GM23338 (cell line): ENCODE data around the gene SEH1L. TPM values are rescaled to one million over a fixed set of nuclear protein-coding genes. Genes with fewer than 3 reads are reported as not detected.

Experiments used
- ATAC-seq: fragments of 200-7000 bp; cut with Tn5 transposase; 3 replicates; pipeline ENCODE4 v1.9.1; 2020
- DNase-seq: peaks from one replicate; pipeline ENCODE4 v3.0.0-alpha.2; 2015; ENCODE audit warnings: low spot score
- H2AFZ ChIP-seq: fragments of 200-600 bp; sonication (generic); 2 replicates; pipeline ENCODE4 v1.8.0; 2016; ENCODE audit warnings: antibody characterized with exemption, mild to moderate bottlenecking, moderate library complexity
- H3F3A ChIP-seq: fragments of 200-600 bp; sonication (generic); replicated peaks from 2 replicates; pipeline ENCODE4 v1.8.0; 2017; ENCODE audit warnings: antibody characterized with exemption, mixed run types, low read depth
- H3K27ac ChIP-seq: fragments of 200-600 bp; sonication (generic); 2 replicates; pipeline ENCODE4 v1.6.1; 2016; ENCODE audit warnings: low read depth
- H3K27me3 ChIP-seq: fragments of 200-600 bp; sonication (generic); 2 replicates; pipeline ENCODE4 v1.8.0; 2016; ENCODE audit warnings: mild to moderate bottlenecking, mixed run types, moderate library complexity; ENCODE audit not compliant: insufficient read depth
- H3K36me3 ChIP-seq: fragments of 200-600 bp; sonication (generic); 2 replicates; pipeline ENCODE4 v1.8.0; 2016; ENCODE audit warnings: mild to moderate bottlenecking; ENCODE audit not compliant: insufficient read depth
- H3K4me1 ChIP-seq: fragments of 200-600 bp; sonication (generic); 2 replicates; pipeline ENCODE4 v1.8.0; 2016; ENCODE audit warnings: mild to moderate bottlenecking, moderate library complexity; ENCODE audit not compliant: insufficient read depth
- H3K4me2 ChIP-seq: fragments of 200-600 bp; sonication (generic); 2 replicates; pipeline ENCODE4 v1.7.1; 2017; ENCODE audit warnings: mixed run types
- H3K4me3 ChIP-seq: fragments of 200-600 bp; sonication (generic); 2 replicates; pipeline ENCODE4 v1.6.1; 2016; ENCODE audit warnings: mixed run types
- H3K79me2 ChIP-seq: fragments of 200-600 bp; sonication (generic); replicated peaks from 2 replicates; pipeline ENCODE4 v1.8.0; 2017; ENCODE audit warnings: mild to moderate bottlenecking; ENCODE audit not compliant: insufficient read depth
- H3K9me2 ChIP-seq: fragments of 200-600 bp; sonication (generic); 2 replicates; pipeline ENCODE4 v1.8.0; 2017; ENCODE audit not compliant: insufficient read depth
- H4K20me1 ChIP-seq: fragments of 200-600 bp; sonication (generic); replicated peaks from 2 replicates; pipeline ENCODE4 v1.8.0; 2017; ENCODE audit warnings: mild to moderate bottlenecking; ENCODE audit not compliant: insufficient read depth
- H3K27ac Mint-ChIP-seq: 2 replicates; pipeline ENCODE4 v1.8.0; 2020; ENCODE audit warnings: inconsistent platforms, mild to moderate bottlenecking, moderate library complexity, mixed read lengths
- H3K27me3 Mint-ChIP-seq: 3 replicates; pipeline ENCODE4 v1.8.0; 2022; ENCODE audit warnings: low read depth, mild to moderate bottlenecking, moderate library complexity, mixed read lengths, inconsistent platforms; ENCODE audit not compliant: insufficient read depth, poor library complexity
- H3K36me3 Mint-ChIP-seq: 3 replicates; pipeline ENCODE4 v1.8.0; 2021; ENCODE audit warnings: low read depth, mild to moderate bottlenecking, inconsistent platforms, moderate library complexity, mixed read lengths
- H3K4me1 Mint-ChIP-seq: 3 replicates; pipeline ENCODE4 v1.8.0; 2020; ENCODE audit warnings: mild to moderate bottlenecking, inconsistent platforms, mixed read lengths
- H3K4me3 Mint-ChIP-seq: 3 replicates; pipeline ENCODE4 v1.8.0; 2021; ENCODE audit warnings: moderate library complexity, mild to moderate bottlenecking, inconsistent platforms, mixed read lengths
- H3K9me3 Mint-ChIP-seq: 3 replicates; pipeline ENCODE4 v1.8.0; 2020; ENCODE audit warnings: moderate library complexity, mild to moderate bottlenecking, inconsistent platforms, mixed read lengths
- CREB1 ChIP-seq: fragments of 250-450 bp; sonication (Bioruptor Pico); IDR thresholded peaks from 2 replicates; pipeline ENCODE4 v1.5.0; 2020; ENCODE audit warnings: low read depth, mild to moderate bottlenecking, moderate library complexity
- CTCF ChIP-seq, 2 experiments: fragments of 200-600 bp in 1 of 2; sonication (generic) in 1 of 2; conservative IDR thresholded peaks; 2 replicates each; pipeline versions ENCODE4 v1.5.1 to v1.6.1; 2016 to 2017; ENCODE audit warnings: antibody characterized with exemption in 2 of 2, low read depth in 2 of 2, mild to moderate bottlenecking in 2 of 2, moderate library complexity in 1 of 2
- ETS1 ChIP-seq: IDR thresholded peaks from 2 replicates; pipeline ENCODE4 v1.6.1; 2016; ENCODE audit warnings: antibody characterized with exemption
- EZH2 ChIP-seq: fragments of 200-600 bp; sonication (generic); IDR thresholded peaks from one replicate; pipeline ENCODE4 v1.8.0; 2017; ENCODE audit warnings: antibody characterized with exemption, mild to moderate bottlenecking, low read depth; ENCODE audit not compliant: unreplicated experiment
- POLR2AphosphoS5 ChIP-seq: IDR thresholded peaks from 2 replicates; pipeline ENCODE4 v1.6.1; 2016; ENCODE audit warnings: antibody characterized with exemption, low read depth
- REST ChIP-seq: IDR thresholded peaks from one replicate; pipeline ENCODE4 v1.6.1; 2018; ENCODE audit warnings: antibody characterized with exemption; ENCODE audit not compliant: unreplicated experiment
- ZNF114 ChIP-seq: fragments of 250-450 bp; sonication (Bioruptor Pico); IDR thresholded peaks from 2 replicates; pipeline ENCODE4 v1.5.0; 2020; ENCODE audit warnings: mild to moderate bottlenecking, moderate library complexity
- polyA plus RNA-seq: library from polyadenylated mRNA; unstranded; fragments of >200 nt; fragmentation: Nextera tagmentation; extraction: Ambion mirVana; gene quantifications from 2 replicates; pipeline ENCODE4 v1.2.1, GENCODE V29; 2016
- total RNA-seq: library from RNA; depleted of rRNA; stranded (reverse); fragments of >200 nt; shearing (Covaris generic); gene quantifications from 2 replicates; pipeline ENCODE4 v1.2.3, GENCODE V29; 2014

SEH1L gene
- total and polyA plus RNA-seq, 2 experiments from 2014 or later = 46.9 to 72.0 TPM

- peaks cover 9% of the 10 kb centered on the region for H3K4me1 Mint-ChIP-seq
- ATAC-seq (no peak), DNase-seq (peak; percentile 15)
- Histone ChIP-seq H2AFZ (no peak overlapping the region), H3K4me1 (peaks cover 10% of the 10 kb centered on the region), H3K79me2 (peaks cover 70% of the 10 kb centered on the region), H3K27ac (no peak overlapping the region), H4K20me1 (peaks cover 28% of the 10 kb centered on the region), H3F3A (no peaks in the 10 kb centered on the region; the same call in 1 of the 2 replicates), H3K9me2 (no peaks in the 10 kb centered on the region), H3K36me3 (no peaks in the 10 kb centered on the region), H3K4me2 (no peak overlapping the region), H3K4me3 (no peak overlapping the region), H3K27me3 (no peaks in the 10 kb centered on the region)
- TF ChIP-seq ZNF114 (CRISPR knock-in tag) = no peak
- no peak for TF ChIP-seq REST
- no peak for TF ChIP-seq EZH2
- TF ChIP-seq CREB1 (CRISPR knock-in tag) = no peak
- TF ChIP-seq CTCF (conservative IDR thresholded peaks at IDR 0.05; ENCODE audit: low read depth in 2 of 2) = no peak
- TF ChIP-seq ETS1 = no peak
- TF ChIP-seq POLR2AphosphoS5 = no peak
- H3K36me3 Mint-ChIP-seq = no peaks in the 10 kb centered on the region; the same call in 2 of the 3 replicates
- H3K27me3 Mint-ChIP-seq = peaks cover 12% of the 10 kb centered on the region
- H3K27ac Mint-ChIP-seq = no peak overlapping the region
- H3K4me3 Mint-ChIP-seq = peak overlapping the region; percentile 97; the same call in 1 of the 3 replicates
- H3K9me3 Mint-ChIP-seq = no peaks in the 10 kb centered on the region; the same call in 2 of the 3 replicates
Measured at GRCh38 chr18:12993439-12993838, 45.6 kb downstream of the SEH1L start.

GRCh38 chr18:12995424-12995823, 47.6 kb downstream of the SEH1L start:
- no peaks in the 10 kb centered on the region; the same call in 1 of the 2 replicates for H3F3A ChIP-seq
- H3K27me3 ChIP-seq = no peaks in the 10 kb centered on the region
- DNase-seq (no peak), ATAC-seq (no peak)
- peaks cover 41% of the 10 kb centered on the region for H4K20me1 ChIP-seq
- H3K36me3 ChIP-seq = 0 out of 2 replicates have a peak, but pooled peaks cover 3% of the 10 kb centered on the region
- peaks cover 10% of the 10 kb centered on the region for H3K4me1 ChIP-seq
- H3K27ac Mint-ChIP-seq = no peak overlapping the region
- no peaks in the 10 kb centered on the region; the same call in 2 of the 3 replicates for H3K9me3 Mint-ChIP-seq
- H3K36me3 Mint-ChIP-seq = no peaks in the 10 kb centered on the region; the same call in 2 of the 3 replicates
- H3K27ac ChIP-seq = no peak overlapping the region
- no peak overlapping the region for H2AFZ ChIP-seq
- no peak for TF ChIP-seq ZNF114 (CRISPR knock-in tag)
- H3K4me3 ChIP-seq = no peak overlapping the region
- no peaks in the 10 kb centered on the region; the same call in 1 of the 3 replicates for H3K4me1 Mint-ChIP-seq
- H3K4me2 ChIP-seq = no peak overlapping the region
- H3K9me2 ChIP-seq = no peaks in the 10 kb centered on the region
- H3K4me3 Mint-ChIP-seq = no peak overlapping the region
- peaks cover 88% of the 10 kb centered on the region for H3K79me2 ChIP-seq
- H3K27me3 Mint-ChIP-seq = peaks cover 7% of the 10 kb centered on the region
